OCI-LY7 (cell line): Measurements from ENCODE around the gene PHACTR4. TPM values are rescaled to one million over a fixed set of nuclear protein-coding genes. Genes with fewer than 3 reads are reported as not detected.

Experiments
- BruUV-seq: library from RNA; stranded (reverse); fragments of 400-500 nt; replicated peaks from 2 replicates; lab custom pipeline; 2021; lab: Mats Ljungman, UMichigan
- CTCF ChIA-PET: fragments of 300-600 bp; sonication (Branson Sonifier 250); formaldehyde crosslinking; loops from one replicate; lab custom pipeline; 2022; ENCODE audit warnings: antibody characterized with exemption; ENCODE audit not compliant: unreplicated experiment; lab: Charles Lee
- POLR2A ChIA-PET: fragments of 300-600 bp; sonication (Branson Sonifier 250); formaldehyde crosslinking; loops from one replicate; lab custom pipeline; 2022; ENCODE audit warnings: antibody characterized with exemption; lab: Charles Lee
- DNase-seq: peaks from one replicate; pipeline ENCODE4 v3.0.0-alpha.2; 2015; ENCODE audit warnings: low spot score
- H2AFZ ChIP-seq: fragments of 200-600 bp; sonication (generic), shearing (Covaris generic); 2 replicates; pipeline ENCODE4 v1.6.1; 2014; ENCODE audit warnings: mild to moderate bottlenecking, antibody characterized with exemption, low read length, moderate library complexity
- H3K27ac ChIP-seq: fragments of 200-600 bp; sonication (generic); 2 replicates; pipeline ENCODE4 v1.5.1; 2014; ENCODE audit warnings: mixed run types, low read depth, mild to moderate bottlenecking, moderate library complexity, low read length, inconsistent platforms; ENCODE audit not compliant: poor library complexity, severe bottlenecking
- H3K36me3 ChIP-seq: fragments of 200-600 bp; sonication (generic); 2 replicates; pipeline ENCODE4 v1.6.1; 2014; ENCODE audit warnings: mild to moderate bottlenecking, antibody characterized with exemption, low read length, moderate library complexity, mixed read lengths; ENCODE audit not compliant: insufficient read depth
- H3K4me1 ChIP-seq: fragments of 200-600 bp; sonication (generic); 2 replicates; pipeline ENCODE4 v1.5.1; 2014; ENCODE audit warnings: mild to moderate bottlenecking, low read length; ENCODE audit not compliant: insufficient read depth, poor library complexity, severe bottlenecking
- H3K4me2 ChIP-seq: fragments of 200-600 bp; sonication (generic); 2 replicates; pipeline ENCODE4 v1.6.1; 2014; ENCODE audit warnings: mild to moderate bottlenecking, low read length
- H3K4me3 ChIP-seq: fragments of 200-600 bp; sonication (generic); 2 replicates; pipeline ENCODE4 v1.5.1; 2014; ENCODE audit warnings: mild to moderate bottlenecking, low read depth, low read length; ENCODE audit not compliant: poor library complexity, severe bottlenecking
- H3K79me2 ChIP-seq: fragments of 200-600 bp; sonication (generic); 2 replicates; pipeline ENCODE4 v1.6.1; 2016; ENCODE audit warnings: low read depth, mild to moderate bottlenecking, low read length, moderate library complexity, mixed read lengths; ENCODE audit not compliant: insufficient read depth
- H3K9me2 ChIP-seq: fragments of 200-600 bp; sonication (generic); 2 replicates; pipeline ENCODE4 v1.6.1; 2016; ENCODE audit warnings: mild to moderate bottlenecking, low read length, mixed read lengths; ENCODE audit not compliant: insufficient read depth
- H3K9me3 ChIP-seq: fragments of 200-600 bp; sonication (generic); 2 replicates; pipeline ENCODE4 v1.6.1; 2014; ENCODE audit warnings: mild to moderate bottlenecking, mixed run types, low read length, mixed read lengths
- H4K20me1 ChIP-seq: fragments of 200-600 bp; sonication (generic); 2 replicates; pipeline ENCODE4 v1.6.1; 2014; ENCODE audit warnings: mild to moderate bottlenecking, antibody characterized with exemption, low read length, moderate library complexity, mixed read lengths; ENCODE audit not compliant: insufficient read depth
- EZH2phosphoT487 ChIP-seq: fragments of 200-600 bp; sonication (generic); IDR thresholded peaks from 2 replicates; pipeline ENCODE4 v1.6.1; 2018; ENCODE audit warnings: low read depth, borderline replicate concordance, mild to moderate bottlenecking, mixed run types, antibody characterized with exemption, low read length, moderate library complexity, mixed read lengths
- intact Hi-C: fragments of 100-400 bp; cut with micrococcal nuclease; formaldehyde crosslinking; loops from one replicate; pipeline ENCODE4 v1.10.0; 2022; ENCODE audit not compliant: unreplicated experiment
- total RNA-seq, 2 experiments: library from RNA; depleted of rRNA in 1 of 2; stranded (reverse); fragments of >200 nt in 1 of 2; shearing (Covaris generic) in 1 of 2; gene quantifications; 2 replicates each; pipeline ENCODE4 v1.2.3, GENCODE V29; 2014 to 2022
- TF ChIP-seq, protein P1 (sequence below): fragments of 200-600 bp; sonication (generic); conservative IDR thresholded peaks from 2 replicates; pipeline ENCODE4 v1.5.1; 2014; ENCODE audit warnings: mild to moderate bottlenecking, antibody characterized with exemption, low read length, moderate library complexity, mixed read lengths

PHACTR4 gene
- total RNA-seq, 2 experiments from 2014 or later, result 17.8 to 44.9 TPM

DNA sequence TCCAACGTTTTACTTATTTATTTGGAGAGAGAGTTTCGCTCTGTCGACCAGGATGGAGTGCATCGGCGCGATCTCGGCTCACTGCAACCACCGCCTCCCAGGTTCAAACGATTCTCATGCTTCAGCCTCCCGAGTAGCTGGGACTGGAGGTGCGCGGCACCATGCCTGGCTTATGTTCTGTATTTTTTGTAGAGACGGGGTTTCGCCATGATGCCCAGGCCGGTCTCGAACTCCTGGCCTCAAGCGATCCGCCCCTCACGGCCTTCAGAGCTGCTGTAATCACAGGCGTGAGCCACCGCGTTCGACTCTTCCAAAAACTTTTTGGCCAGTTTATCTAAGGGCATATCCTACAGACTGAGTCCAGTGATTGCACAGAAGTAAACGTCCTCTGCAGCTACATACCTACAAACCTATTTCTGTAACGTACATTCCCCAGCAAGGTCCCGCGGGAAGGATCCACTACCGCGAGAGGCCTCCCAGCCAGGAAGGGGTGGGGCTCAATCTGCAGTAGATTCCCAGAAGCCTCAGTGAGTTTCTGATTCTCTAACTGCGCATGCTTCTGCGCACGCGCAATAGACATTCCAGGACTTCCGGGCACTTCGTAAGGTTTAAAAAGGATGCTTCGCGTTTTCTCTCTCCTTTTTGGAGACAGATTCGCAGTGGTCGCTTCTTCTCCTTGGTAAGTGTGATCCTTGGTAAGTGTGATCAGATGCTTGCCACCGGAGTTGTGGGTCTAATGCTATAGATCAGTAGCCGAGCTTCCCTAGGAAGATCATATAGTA is 136.1 kb downstream of the PHACTR4 start, which contains the start of gene RCC1:
RCC1 (plus strand) TSS at position 638 of the 782 bp plus-strand sequence. CDS start 23,824 bp downstream, outside the sequence.
- TF ChIP-seq, protein P1, sequence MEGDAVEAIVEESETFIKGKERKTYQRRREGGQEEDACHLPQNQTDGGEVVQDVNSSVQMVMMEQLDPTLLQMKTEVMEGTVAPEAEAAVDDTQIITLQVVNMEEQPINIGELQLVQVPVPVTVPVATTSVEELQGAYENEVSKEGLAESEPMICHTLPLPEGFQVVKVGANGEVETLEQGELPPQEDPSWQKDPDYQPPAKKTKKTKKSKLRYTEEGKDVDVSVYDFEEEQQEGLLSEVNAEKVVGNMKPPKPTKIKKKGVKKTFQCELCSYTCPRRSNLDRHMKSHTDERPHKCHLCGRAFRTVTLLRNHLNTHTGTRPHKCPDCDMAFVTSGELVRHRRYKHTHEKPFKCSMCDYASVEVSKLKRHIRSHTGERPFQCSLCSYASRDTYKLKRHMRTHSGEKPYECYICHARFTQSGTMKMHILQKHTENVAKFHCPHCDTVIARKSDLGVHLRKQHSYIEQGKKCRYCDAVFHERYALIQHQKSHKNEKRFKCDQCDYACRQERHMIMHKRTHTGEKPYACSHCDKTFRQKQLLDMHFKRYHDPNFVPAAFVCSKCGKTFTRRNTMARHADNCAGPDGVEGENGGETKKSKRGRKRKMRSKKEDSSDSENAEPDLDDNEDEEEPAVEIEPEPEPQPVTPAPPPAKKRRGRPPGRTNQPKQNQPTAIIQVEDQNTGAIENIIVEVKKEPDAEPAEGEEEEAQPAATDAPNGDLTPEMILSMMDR, result no peak
- no peak for TF ChIP-seq EZH2phosphoT487
- peak; percentile 99 for DNase-seq
- Histone ChIP-seq H3K4me3 (peak within 1 kb of the TSS; percentile 85), H3K79me2 (peaks cover 52% of the 10 kb centered on the region), H3K27ac (peak within 1 kb of the TSS; percentile 94), H3K36me3 (peaks cover 48% of the 10 kb centered on the region), H3K4me2 (peak within 1 kb of the TSS; percentile 85), H2AFZ (peak within 1 kb of the TSS; percentile 70; the same call in 1 of the 2 replicates), H3K9me2 (no peaks in the 10 kb centered on the region), H3K9me3 (no peaks in the 10 kb centered on the region), H3K4me1 (peaks cover 42% of the 10 kb centered on the region), H4K20me1 (peaks cover 5% of the 10 kb centered on the region; the same call in 1 of the 2 replicates)
- CTCF ChIA-PET, result no interaction called here
- intact Hi-C loops, result loop anchor here (2.0 to 10.0 kb wide), 2 partner anchors 257 to 421 kb away; partner anchors contain the start of gene EYA3
- POLR2A ChIA-PET, result interaction anchor here (0.6 to 1.2 kb wide), 7 partner anchors 74 to 568 kb away, joined by 3 to 6 read pairs (median 3); no protein-coding TSS in a partner anchor
- BruUV-seq, result TSS peak; percentile 98

DNA sequence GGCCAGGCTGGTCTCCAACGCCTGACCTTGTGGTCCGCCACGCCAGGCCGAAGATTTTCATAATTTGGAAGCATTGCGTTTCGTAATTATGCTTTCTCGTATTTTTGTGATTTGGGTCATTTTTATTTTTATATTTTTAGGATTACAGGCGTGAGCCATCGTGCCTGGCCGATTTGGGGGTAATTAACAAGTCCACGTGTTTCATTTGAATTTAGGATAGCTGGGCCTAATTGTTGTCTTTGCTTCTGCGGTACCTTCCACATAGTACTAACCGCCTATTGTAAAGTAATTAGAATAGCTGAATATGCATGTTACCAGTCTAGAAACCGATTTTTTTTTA is 137.3 kb downstream of the PHACTR4 start:
- peak overlapping the region; percentile 85 for H3K4me3 ChIP-seq
- peak; percentile 33 for DNase-seq
- intact Hi-C loops, result loop anchor here (10.0 kb wide), 1 partner anchor 422 kb away; the partner anchor contains the start of gene EYA3

More for the DNA sequence above, 137.3 kb downstream of the PHACTR4 start:
- peaks cover 56% of the 10 kb centered on the region for H3K79me2 ChIP-seq
- peak overlapping the region; percentile 94 for H3K27ac ChIP-seq
- CTCF ChIA-PET, result no interaction called here
- peaks cover 60% of the 10 kb centered on the region for H3K36me3 ChIP-seq
- H3K9me2 ChIP-seq, result no peaks in the 10 kb centered on the region
- TF ChIP-seq, protein P1, result no peak
- TF ChIP-seq EZH2phosphoT487, result no peak
- no TSS peak for BruUV-seq
- H4K20me1 ChIP-seq, result peaks cover 5% of the 10 kb centered on the region; the same call in 1 of the 2 replicates
- H3K4me1 ChIP-seq, result peaks cover 48% of the 10 kb centered on the region
- POLR2A ChIA-PET, result interaction anchor here (0.7 to 2.0 kb wide), 2 partner anchors 94 to 229 kb away, joined by 5 read pairs; partner anchors contain the start of gene YTHDF2
- no peaks in the 10 kb centered on the region for H3K9me3 ChIP-seq
- no peak overlapping the region for H2AFZ ChIP-seq
- peak overlapping the region; percentile 85 for H3K4me2 ChIP-seq
